Mesenchymal stem cell (in vitro differentiated cells and primary cell): ENCODE measurements around the gene RIC1.
A peak's percentile ranks its signal among the peaks of the same experiment; 100 is the strongest.
"Not testable (repeated sequence)": the region's sequence is repeated elsewhere in the genome, so short reads cannot be mapped to it uniquely, and the experiment has no call there.

Source experiments
- DNase-seq: peaks from one replicate; pipeline ENCODE4 v3.0.0-alpha.2; 2013
- H2AFZ ChIP-seq: one replicate; pipeline ENCODE4 v1.6.1; 2013; ENCODE audit warnings: low read depth, mild to moderate bottlenecking, control low read depth, inconsistent platforms, low read length, moderate library complexity
- H2AK5ac ChIP-seq: 2 replicates; pipeline ENCODE4 v1.6.1; 2013; ENCODE audit warnings: low read length, moderate library complexity, mild to moderate bottlenecking, inconsistent platforms; ENCODE audit not compliant: severe bottlenecking
- H2BK120ac ChIP-seq: one replicate; pipeline ENCODE4 v1.6.1; 2013; ENCODE audit warnings: low read depth, mild to moderate bottlenecking, inconsistent platforms, low read length, moderate library complexity
- H2BK12ac ChIP-seq, 2 experiments: one replicate each; pipeline ENCODE4 v1.6.1; 2013; ENCODE audit warnings: inconsistent platforms in 2 of 2, low read length in 2 of 2, mild to moderate bottlenecking in 2 of 2, moderate library complexity in 2 of 2, control low read depth in 1 of 2
- H2BK15ac ChIP-seq: one replicate; pipeline ENCODE4 v1.6.1; 2013; ENCODE audit warnings: mild to moderate bottlenecking, low read depth, inconsistent platforms; ENCODE audit not compliant: poor library complexity, severe bottlenecking
- H2BK5ac ChIP-seq: 2 replicates; pipeline ENCODE4 v1.6.1; 2013; ENCODE audit warnings: low read depth, mild to moderate bottlenecking, low read length, control low read depth, inconsistent platforms; ENCODE audit not compliant: poor library complexity, severe bottlenecking
- H3K14ac ChIP-seq, 2 experiments: one replicate each; pipeline ENCODE4 v1.6.1; 2013; ENCODE audit warnings: inconsistent platforms in 2 of 2, low read length in 2 of 2, control low read depth in 1 of 2, mild to moderate bottlenecking in 1 of 2, moderate library complexity in 1 of 2
- H3K18ac ChIP-seq, 2 experiments: one replicate each; pipeline ENCODE4 v1.6.1; 2013; ENCODE audit warnings: inconsistent platforms in 2 of 2, low read length in 2 of 2, control low read depth in 1 of 2, low read depth in 1 of 2, mild to moderate bottlenecking in 1 of 2
- H3K23ac ChIP-seq, 2 experiments: one replicate each; pipeline ENCODE4 v1.6.1; 2013; ENCODE audit warnings: inconsistent platforms in 2 of 2, low read length in 2 of 2, mild to moderate bottlenecking in 2 of 2, moderate library complexity in 2 of 2, control low read depth in 1 of 2
- H3K27ac ChIP-seq: 2 replicates; pipeline ENCODE4 v1.5.1; 2013; ENCODE audit warnings: mild to moderate bottlenecking, moderate library complexity, low read length, control low read depth, inconsistent platforms; ENCODE audit not compliant: poor library complexity, severe bottlenecking
- H3K27me3 ChIP-seq, 2 experiments: 2 replicates each; pipeline versions ENCODE4 v1.6.1 to v1.7.0; 2013; ENCODE audit warnings: low read length in 2 of 2, mild to moderate bottlenecking in 2 of 2, moderate library complexity in 2 of 2, control low read depth in 1 of 2, inconsistent platforms in 1 of 2; ENCODE audit not compliant: control insufficient read depth in 1 of 2, insufficient read depth in 1 of 2
- H3K36me3 ChIP-seq, 2 experiments: 2 replicates each; pipeline versions ENCODE4 v1.6.1 to v1.7.0; 2013; ENCODE audit warnings: low read length in 2 of 2, control low read depth in 1 of 2, inconsistent platforms in 1 of 2, low read depth in 1 of 2, mild to moderate bottlenecking in 1 of 2; ENCODE audit not compliant: insufficient read depth in 2 of 2, control insufficient read depth in 1 of 2
- H3K4ac ChIP-seq, 2 experiments: one replicate each; pipeline ENCODE4 v1.6.1; 2013; ENCODE audit warnings: inconsistent platforms in 2 of 2, low read length in 2 of 2, mild to moderate bottlenecking in 2 of 2, moderate library complexity in 2 of 2, control low read depth in 1 of 2, low read depth in 1 of 2
- H3K4me1 ChIP-seq: 2 replicates; pipeline ENCODE4 v1.6.1; 2013; ENCODE audit warnings: low read depth, low read length, control low read depth; ENCODE audit not compliant: control insufficient read depth, insufficient read depth
- H3K4me2 ChIP-seq: 2 replicates; pipeline ENCODE4 v1.6.1; 2013; ENCODE audit warnings: low read length, mild to moderate bottlenecking, inconsistent platforms; ENCODE audit not compliant: poor library complexity, severe bottlenecking
- H3K4me3 ChIP-seq, 2 experiments: 2 replicates each; pipeline versions ENCODE4 v1.5.1 to v1.7.0; 2013; ENCODE audit warnings: low read length in 2 of 2, mild to moderate bottlenecking in 2 of 2, control low read depth in 1 of 2, low read depth in 1 of 2; ENCODE audit not compliant: insufficient read depth in 1 of 2
- H3K79me1 ChIP-seq: replicated peaks from 2 replicates; pipeline ENCODE4 v1.6.1; 2013; ENCODE audit warnings: mild to moderate bottlenecking, control low read depth, low read length, inconsistent platforms; ENCODE audit not compliant: poor library complexity, severe bottlenecking
- H3K9ac ChIP-seq: 2 replicates; pipeline ENCODE4 v1.7.0; 2013; ENCODE audit warnings: mild to moderate bottlenecking, low read length, moderate library complexity
- H3K9me3 ChIP-seq: 2 replicates; pipeline ENCODE4 v1.7.0; 2013; ENCODE audit warnings: mild to moderate bottlenecking, low read length; ENCODE audit not compliant: control insufficient read depth
- H4K8ac ChIP-seq: one replicate; pipeline ENCODE4 v1.6.1; 2013; ENCODE audit warnings: inconsistent platforms, mild to moderate bottlenecking, low read length, moderate library complexity
- H4K91ac ChIP-seq: one replicate; pipeline ENCODE4 v1.6.1; 2013; ENCODE audit warnings: mild to moderate bottlenecking, low read length, inconsistent platforms
- WGBS: methylation state at CpG from one replicate; pipeline ENCODE4 v1.1.7; 2013; ENCODE audit warnings: mixed read lengths; 5-methylcytosine and 5-hydroxymethylcytosine counted together

RIC1 gene

GRCh38 chr9:5670079-5670478 is 41.2 kb downstream of the RIC1 start:
- H3K4ac ChIP-seq, result no peak overlapping the region
- no peak overlapping the region for H3K9ac ChIP-seq
- peaks cover 4% of the 10 kb centered on the region for H3K9me3 ChIP-seq
- H3K4me3 ChIP-seq, result no peak overlapping the region
- peaks cover 5% of the 10 kb centered on the region for H3K4me1 ChIP-seq
- no peak overlapping the region for H2BK15ac ChIP-seq
- H3K79me1 ChIP-seq, result peaks cover 30% of the 10 kb centered on the region
- no peak overlapping the region for H2BK5ac ChIP-seq
- DNase-seq, result no peak
- no peak overlapping the region for H2AFZ ChIP-seq
- H3K23ac ChIP-seq, result no peak overlapping the region
- H3K27ac ChIP-seq, result no peak overlapping the region
- H3K4me2 ChIP-seq, result no peak overlapping the region
- H2BK120ac ChIP-seq, result no peak overlapping the region
- H4K8ac ChIP-seq, result no peak overlapping the region
- H3K27me3 ChIP-seq, result no peaks in the 10 kb centered on the region
- H2AK5ac ChIP-seq, result no peak overlapping the region
- WGBS, result 100% methylated on average over 2 of the region's 2 CpGs
- no peak overlapping the region for H3K14ac ChIP-seq
- H3K36me3 ChIP-seq, result peaks cover 8 to 12% of the 10 kb centered on the region in 2 experiments
- no peak overlapping the region for H2BK12ac ChIP-seq
- H4K91ac ChIP-seq, result no peak overlapping the region
- H3K18ac ChIP-seq, result no peak overlapping the region

GRCh38 chr9:5671711-5672353 is 42.9 kb downstream of the RIC1 start:
- 76% methylated on average over 2 of the region's 3 CpGs for WGBS
- Histone ChIP-seq H3K18ac (no peak overlapping the region), H2BK12ac (no peak overlapping the region)

GRCh38 chr9:5675046-5675445 is 46.1 kb downstream of the RIC1 start:
- WGBS, result 90% methylated on average over 10 of the region's 11 CpGs
- H4K8ac ChIP-seq, H2AK5ac ChIP-seq, H3K36me3 ChIP-seq, H3K9me3 ChIP-seq, H2BK5ac ChIP-seq, H3K14ac ChIP-seq, H3K4ac ChIP-seq, H3K27ac ChIP-seq, H3K23ac ChIP-seq, H3K4me2 ChIP-seq, H2BK12ac ChIP-seq, H2BK120ac ChIP-seq, H2AFZ ChIP-seq, H3K27me3 ChIP-seq, DNase-seq, H3K4me3 ChIP-seq, H3K9ac ChIP-seq, H2BK15ac ChIP-seq, H3K18ac ChIP-seq, H4K91ac ChIP-seq, H3K4me1 ChIP-seq: not testable (repeated sequence)
- peaks cover 13% of the 10 kb centered on the region for H3K79me1 ChIP-seq

More at GRCh38 chr9:5671711-5672353, 42.9 kb downstream of the RIC1 start:
- H3K4me3 ChIP-seq, result no peak overlapping the region
- peak overlapping the region; percentile 8 for H3K27ac ChIP-seq
- H3K36me3 ChIP-seq, result peaks cover 0 to 3% of the 10 kb centered on the region in 2 experiments
- no peak overlapping the region for H2BK15ac ChIP-seq
- H4K91ac ChIP-seq, result no peak overlapping the region
- H3K4me2 ChIP-seq, result no peak overlapping the region
- H3K23ac ChIP-seq, result no peak overlapping the region
- DNase-seq, result peak; percentile 30
- peaks cover 26% of the 10 kb centered on the region for H3K79me1 ChIP-seq
- peaks cover 5% of the 10 kb centered on the region for H3K4me1 ChIP-seq
- H3K9ac ChIP-seq, result no peak overlapping the region
- H2BK5ac ChIP-seq, result no peak overlapping the region
- peaks cover 4% of the 10 kb centered on the region for H3K9me3 ChIP-seq
- no peak overlapping the region for H2AFZ ChIP-seq
- peak overlapping the region; percentile 12 for H4K8ac ChIP-seq
- no peak overlapping the region for H3K14ac ChIP-seq
- H3K4ac ChIP-seq, result no peak overlapping the region
- no peak overlapping the region for H2BK120ac ChIP-seq
- H2AK5ac ChIP-seq, result no peak overlapping the region
- no peaks in the 10 kb centered on the region for H3K27me3 ChIP-seq

GRCh38 chr9:5683591-5683990 is 54.7 kb downstream of the RIC1 start:
- not testable (repeated sequence) for H4K8ac ChIP-seq, H3K23ac ChIP-seq, H3K4me1 ChIP-seq, H3K14ac ChIP-seq, H2BK120ac ChIP-seq, H3K9me3 ChIP-seq, H3K27ac ChIP-seq, H2AFZ ChIP-seq, H2BK12ac ChIP-seq, H2AK5ac ChIP-seq, H2BK15ac ChIP-seq, H3K4me2 ChIP-seq, H4K91ac ChIP-seq, H3K36me3 ChIP-seq, H3K4me3 ChIP-seq, H3K4ac ChIP-seq, H3K18ac ChIP-seq, H3K27me3 ChIP-seq, H3K79me1 ChIP-seq, DNase-seq, H2BK5ac ChIP-seq, H3K9ac ChIP-seq
- 98% methylated on average over 10 of the region's 11 CpGs for WGBS
